Choroid plexus epithelial cell (primary cell): ENCODE results near the gene PCBP3.

Source experiments
- DNase-seq: peaks from one replicate; pipeline ENCODE4 v3.0.0-alpha.2; 2010; ENCODE audit warnings: low read depth
- H3K4me3 ChIP-seq: 2 replicates; pipeline ENCODE4 v1.5.1; 2011; ENCODE audit warnings: low read depth, mild to moderate bottlenecking, control low read depth, low read length, moderate library complexity
- CTCF ChIP-seq: conservative IDR thresholded peaks from 2 replicates; pipeline ENCODE4 v1.5.1; 2011; ENCODE audit warnings: low read depth, mild to moderate bottlenecking, control low read depth, inconsistent platforms, low read length, moderate library complexity

PCBP3 gene

GRCh38 chr21:45900034-45900868 lies 256.7 kb downstream of the PCBP3 start:
- H3K4me3 ChIP-seq, result no peak overlapping the region
- no peak for DNase-seq
- TF ChIP-seq CTCF, result no peak

- TF ChIP-seq CTCF, result no peak
- no peak for DNase-seq
- H3K4me3 ChIP-seq, result no peak overlapping the region
These were observed 257.7 kb downstream of the PCBP3 start for GRCh38 chr21:45901061-45901690.

GRCh38 chr21:45902292-45902995 lies 258.9 kb downstream of the PCBP3 start:
- no peak for TF ChIP-seq CTCF
- DNase-seq, result no peak
- no peak overlapping the region for H3K4me3 ChIP-seq

- no peak overlapping the region for H3K4me3 ChIP-seq
- DNase-seq, result no peak
- TF ChIP-seq CTCF, result no peak
These were observed 261.7 kb downstream of the PCBP3 start for GRCh38 chr21:45905196-45905595.

GRCh38 chr21:45906196-45906805 lies 262.8 kb downstream of the PCBP3 start:
- no peak overlapping the region for H3K4me3 ChIP-seq
- no peak for TF ChIP-seq CTCF
- no peak for DNase-seq

GRCh38 chr21:45906859-45907258 lies 263.3 kb downstream of the PCBP3 start:
- no peak for DNase-seq
- TF ChIP-seq CTCF, result no peak
- H3K4me3 ChIP-seq, result no peak overlapping the region
